ENCODE results near the gene NDUFB2.
"Not testable (repeated sequence)": the region's sequence is repeated elsewhere in the genome, so short reads cannot be mapped to it uniquely, and the experiment has no call there.

The NDUFB2 gene

DNA sequence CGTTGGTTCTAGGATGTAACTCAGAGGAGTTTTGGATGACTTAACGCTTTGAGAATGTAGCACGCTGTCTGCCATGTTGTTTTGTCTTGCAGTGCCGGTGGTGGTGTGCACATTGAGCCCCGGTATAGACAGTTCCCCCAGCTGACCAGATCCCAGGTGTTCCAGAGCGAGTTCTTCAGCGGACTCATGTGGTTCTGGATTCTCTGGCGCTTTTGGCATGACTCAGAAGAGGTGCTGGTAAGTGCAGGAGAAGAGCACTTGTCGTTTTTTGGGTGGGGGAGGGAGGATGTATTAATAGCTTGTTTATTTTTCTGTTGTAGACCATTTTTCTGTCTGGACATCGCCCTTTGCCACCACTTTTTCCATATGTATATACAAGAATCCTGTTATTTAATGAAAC is 6.3 kb downstream of the NDUFB2 start:
- Histone ChIP-seq H3K36me3 (ENCODE audit: insufficient read depth, low read length) (peaks cover 53% of the 10 kb centered on the region), H4K20me1 (ENCODE audit: insufficient read depth, low read length) (no peaks in the 10 kb centered on the region), H3K27ac (ENCODE audit: low read depth, low read length, poor library complexity, severe bottlenecking) (no peak overlapping the region), H3K27me3 (ENCODE audit: insufficient read depth, low read length) (no peaks in the 10 kb centered on the region), H3K4me1 (ENCODE audit: insufficient read depth, low read length, severe bottlenecking) (peaks cover 8% of the 10 kb centered on the region), H3F3A (ENCODE audit: insufficient read depth, low read length) (no peaks in the 10 kb centered on the region), H3K4me3 (ENCODE audit: low read depth, low read length, poor library complexity, severe bottlenecking) (no peak overlapping the region), H3K9me2 (ENCODE audit: low read depth, low read length) (no peaks in the 10 kb centered on the region), H2AFZ (ENCODE audit: low read length) (no peak overlapping the region), H3K79me2 (ENCODE audit: insufficient read depth, low read length) (peaks cover 46% of the 10 kb centered on the region), H3K9ac (ENCODE audit: low read length) (no peak overlapping the region), H3K4me2 (ENCODE audit: low read length) (no peak overlapping the region), H3K9me3 (ENCODE audit: low read length) (no peaks in the 10 kb centered on the region)
- TF ChIP-seq EZH2 (IDR thresholded peaks at IDR 0.05; ENCODE audit: borderline replicate concordance, low read length): no peak
- TF ChIP-seq, protein P1, sequence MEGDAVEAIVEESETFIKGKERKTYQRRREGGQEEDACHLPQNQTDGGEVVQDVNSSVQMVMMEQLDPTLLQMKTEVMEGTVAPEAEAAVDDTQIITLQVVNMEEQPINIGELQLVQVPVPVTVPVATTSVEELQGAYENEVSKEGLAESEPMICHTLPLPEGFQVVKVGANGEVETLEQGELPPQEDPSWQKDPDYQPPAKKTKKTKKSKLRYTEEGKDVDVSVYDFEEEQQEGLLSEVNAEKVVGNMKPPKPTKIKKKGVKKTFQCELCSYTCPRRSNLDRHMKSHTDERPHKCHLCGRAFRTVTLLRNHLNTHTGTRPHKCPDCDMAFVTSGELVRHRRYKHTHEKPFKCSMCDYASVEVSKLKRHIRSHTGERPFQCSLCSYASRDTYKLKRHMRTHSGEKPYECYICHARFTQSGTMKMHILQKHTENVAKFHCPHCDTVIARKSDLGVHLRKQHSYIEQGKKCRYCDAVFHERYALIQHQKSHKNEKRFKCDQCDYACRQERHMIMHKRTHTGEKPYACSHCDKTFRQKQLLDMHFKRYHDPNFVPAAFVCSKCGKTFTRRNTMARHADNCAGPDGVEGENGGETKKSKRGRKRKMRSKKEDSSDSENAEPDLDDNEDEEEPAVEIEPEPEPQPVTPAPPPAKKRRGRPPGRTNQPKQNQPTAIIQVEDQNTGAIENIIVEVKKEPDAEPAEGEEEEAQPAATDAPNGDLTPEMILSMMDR (IDR thresholded peaks at IDR 0.05; ENCODE audit: low read length): no peak

DNA sequence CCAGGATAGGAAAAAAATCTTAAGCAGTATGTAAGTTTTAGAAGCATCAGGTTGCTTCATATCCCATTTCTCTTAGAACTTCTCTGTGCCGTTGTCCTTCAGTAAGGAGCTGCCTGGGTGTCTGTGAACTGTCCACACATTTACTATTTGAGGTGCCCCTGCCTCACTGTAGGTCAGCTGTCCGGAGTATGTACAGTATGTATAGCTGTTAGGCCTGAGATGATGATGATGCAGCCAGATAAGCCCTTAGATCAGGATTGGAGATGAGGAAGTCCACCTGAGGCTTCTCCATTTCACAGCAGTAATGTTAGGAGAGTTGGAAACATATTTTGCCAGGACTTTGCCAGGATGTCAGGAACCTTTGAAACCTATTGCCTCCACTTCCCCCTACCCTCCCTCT is 7.7 kb downstream of the NDUFB2 start:
- no peak overlapping the region for H3K27ac ChIP-seq (ENCODE audit: low read depth, low read length, poor library complexity, severe bottlenecking)
- H3K9me3 ChIP-seq (ENCODE audit: low read length): no peaks in the 10 kb centered on the region
- H3F3A ChIP-seq (ENCODE audit: insufficient read depth, low read length): no peaks in the 10 kb centered on the region
- H3K4me3 ChIP-seq (ENCODE audit: low read depth, low read length, poor library complexity, severe bottlenecking): no peak overlapping the region
- no peak overlapping the region for H3K4me2 ChIP-seq (ENCODE audit: low read length)
- H3K36me3 ChIP-seq (ENCODE audit: insufficient read depth, low read length): peaks cover 56% of the 10 kb centered on the region
- no peak overlapping the region for H2AFZ ChIP-seq (ENCODE audit: low read length)
- H3K27me3 ChIP-seq (ENCODE audit: insufficient read depth, low read length): no peaks in the 10 kb centered on the region
- no peak overlapping the region for H3K9ac ChIP-seq (ENCODE audit: low read length)
- no peaks in the 10 kb centered on the region for H4K20me1 ChIP-seq (ENCODE audit: insufficient read depth, low read length)
- no peak for TF ChIP-seq EZH2 (IDR thresholded peaks at IDR 0.05; ENCODE audit: borderline replicate concordance, low read length)
- TF ChIP-seq, protein P1 (IDR thresholded peaks at IDR 0.05; ENCODE audit: low read length): no peak
- H3K9me2 ChIP-seq (ENCODE audit: low read depth, low read length): no peaks in the 10 kb centered on the region
- peaks cover 32% of the 10 kb centered on the region for H3K79me2 ChIP-seq (ENCODE audit: insufficient read depth, low read length)
- no peaks in the 10 kb centered on the region for H3K4me1 ChIP-seq (ENCODE audit: insufficient read depth, low read length, severe bottlenecking)

DNA sequence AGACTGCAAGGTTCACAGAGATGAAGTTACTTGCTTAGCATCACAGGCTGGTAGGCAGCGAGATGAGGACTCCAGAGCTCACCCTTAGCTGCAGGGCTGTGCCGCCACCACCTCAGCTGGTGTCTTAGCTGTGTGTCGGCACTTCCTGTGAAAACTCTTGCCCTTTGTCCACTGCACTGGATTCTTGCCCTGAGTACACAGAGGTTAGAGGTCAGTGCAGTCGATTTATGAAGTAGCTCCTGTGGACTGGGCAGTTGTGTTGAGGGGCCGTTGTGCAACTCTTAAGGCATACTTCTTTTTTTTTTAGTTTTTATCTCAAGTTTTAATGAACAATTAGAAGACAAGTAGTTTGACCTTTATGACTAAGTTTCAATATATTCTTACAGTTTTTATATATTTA is 10.6 kb downstream of the NDUFB2 start:
- H3K4me2 ChIP-seq (ENCODE audit: low read length): no peak overlapping the region
- H3K79me2 ChIP-seq (ENCODE audit: insufficient read depth, low read length): peaks cover 5% of the 10 kb centered on the region
- no peak for TF ChIP-seq EZH2 (IDR thresholded peaks at IDR 0.05; ENCODE audit: borderline replicate concordance, low read length)
- TF ChIP-seq, protein P1 (IDR thresholded peaks at IDR 0.05; ENCODE audit: low read length): no peak
- no peak overlapping the region for H2AFZ ChIP-seq (ENCODE audit: low read length)
- H3K4me3 ChIP-seq (ENCODE audit: low read depth, low read length, poor library complexity, severe bottlenecking): no peak overlapping the region
- no peaks in the 10 kb centered on the region for H4K20me1 ChIP-seq (ENCODE audit: insufficient read depth, low read length)
- H3K4me1 ChIP-seq (ENCODE audit: insufficient read depth, low read length, severe bottlenecking): no peaks in the 10 kb centered on the region
- no peaks in the 10 kb centered on the region for H3F3A ChIP-seq (ENCODE audit: insufficient read depth, low read length)
- H3K9me2 ChIP-seq (ENCODE audit: low read depth, low read length): no peaks in the 10 kb centered on the region
- no peak overlapping the region for H3K9ac ChIP-seq (ENCODE audit: low read length)
- H3K9me3 ChIP-seq (ENCODE audit: low read length): no peaks in the 10 kb centered on the region
- H3K27ac ChIP-seq (ENCODE audit: low read depth, low read length, poor library complexity, severe bottlenecking): no peak overlapping the region
- no peaks in the 10 kb centered on the region for H3K27me3 ChIP-seq (ENCODE audit: insufficient read depth, low read length)
- peaks cover 44% of the 10 kb centered on the region for H3K36me3 ChIP-seq (ENCODE audit: insufficient read depth, low read length)

DNA sequence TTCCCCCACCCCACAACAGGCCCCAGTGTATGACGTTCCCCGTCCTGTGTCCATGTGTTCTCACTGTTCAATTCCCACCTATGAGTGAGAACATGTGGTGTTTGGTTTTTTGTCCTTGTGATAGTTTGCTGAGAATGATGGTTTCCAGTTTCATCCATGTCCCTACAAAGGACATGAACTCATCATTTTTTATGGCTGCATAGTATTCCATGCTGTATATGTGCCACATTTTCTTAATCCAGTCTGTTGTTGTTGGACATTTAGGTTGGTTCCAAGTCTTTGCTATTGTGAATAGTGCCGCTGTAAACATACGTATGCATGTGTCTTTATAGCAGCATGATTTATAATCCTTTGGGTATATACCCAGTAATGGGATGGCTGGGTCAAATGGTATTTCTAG is 12.3 kb downstream of the NDUFB2 start:
- not testable (repeated sequence) for H3K79me2 ChIP-seq (ENCODE audit: insufficient read depth, low read length); H3F3A ChIP-seq (ENCODE audit: insufficient read depth, low read length); H3K9me2 ChIP-seq (ENCODE audit: low read depth, low read length); H3K4me3 ChIP-seq (ENCODE audit: low read depth, low read length, poor library complexity, severe bottlenecking); H3K9me3 ChIP-seq (ENCODE audit: low read length); H4K20me1 ChIP-seq (ENCODE audit: insufficient read depth, low read length); H3K4me2 ChIP-seq (ENCODE audit: low read length); H3K9ac ChIP-seq (ENCODE audit: low read length); H2AFZ ChIP-seq (ENCODE audit: low read length); H3K27me3 ChIP-seq (ENCODE audit: insufficient read depth, low read length); H3K27ac ChIP-seq (ENCODE audit: low read depth, low read length, poor library complexity, severe bottlenecking); H3K4me1 ChIP-seq (ENCODE audit: insufficient read depth, low read length, severe bottlenecking)
- H3K36me3 ChIP-seq (ENCODE audit: insufficient read depth, low read length): peaks cover 34% of the 10 kb centered on the region

DNA sequence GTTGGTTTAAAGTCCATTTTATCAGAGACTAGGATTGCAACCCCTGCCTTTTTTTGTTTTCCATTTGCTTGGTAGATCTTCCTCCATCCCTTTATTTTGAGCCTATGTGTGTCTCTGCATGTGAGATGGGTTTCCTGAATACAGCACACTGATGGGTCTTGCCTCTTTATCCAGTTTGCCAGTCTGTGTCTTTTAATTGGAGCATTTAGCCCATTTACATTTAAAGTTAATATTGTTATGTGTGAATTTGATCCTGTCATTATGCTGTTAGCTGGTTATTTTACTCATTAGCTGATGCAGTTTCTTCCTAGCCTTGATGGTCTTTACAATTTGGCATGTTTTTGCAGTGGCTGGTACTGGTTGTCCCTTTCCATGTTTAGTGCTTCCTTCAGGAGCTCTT is 15.9 kb downstream of the NDUFB2 start:
- H3F3A ChIP-seq (ENCODE audit: insufficient read depth, low read length); H3K27ac ChIP-seq (ENCODE audit: low read depth, low read length, poor library complexity, severe bottlenecking); H3K4me2 ChIP-seq (ENCODE audit: low read length); H3K9me2 ChIP-seq (ENCODE audit: low read depth, low read length); H3K4me1 ChIP-seq (ENCODE audit: insufficient read depth, low read length, severe bottlenecking); H2AFZ ChIP-seq (ENCODE audit: low read length); H3K9me3 ChIP-seq (ENCODE audit: low read length); H3K36me3 ChIP-seq (ENCODE audit: insufficient read depth, low read length); H3K79me2 ChIP-seq (ENCODE audit: insufficient read depth, low read length); H3K4me3 ChIP-seq (ENCODE audit: low read depth, low read length, poor library complexity, severe bottlenecking); H3K27me3 ChIP-seq (ENCODE audit: insufficient read depth, low read length); H3K9ac ChIP-seq (ENCODE audit: low read length); H4K20me1 ChIP-seq (ENCODE audit: insufficient read depth, low read length): not testable (repeated sequence)

Data from OCI-LY1 (cell line).